ENCODE results near the gene ARHGEF6.

DNA sequence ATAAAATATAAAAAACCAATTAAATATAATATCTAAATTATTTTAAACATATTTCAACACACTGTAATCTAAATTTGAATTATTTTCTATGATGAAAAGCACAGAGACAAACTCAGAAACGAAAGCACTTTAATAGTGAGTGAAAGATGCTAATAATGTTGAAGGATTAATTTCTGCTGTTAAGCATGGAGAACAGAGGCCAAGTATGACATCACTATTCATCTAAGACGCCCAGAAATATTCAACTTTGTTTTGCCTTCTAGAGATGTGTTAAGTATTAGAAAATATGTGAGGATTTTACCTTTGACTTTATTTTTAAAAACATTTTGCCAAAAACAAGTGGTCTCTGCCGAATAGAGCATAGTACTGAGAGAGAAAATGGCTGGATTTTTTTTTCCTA lies 19.3 kb downstream of the ARHGEF6 start:
- no peak for TF ChIP-seq POLR2A (IDR thresholded peaks at IDR 0.05)
- no peak for TF ChIP-seq CTCF (IDR thresholded peaks at IDR 0.05)
